ENCODE data around the gene PYM1. TPM values are rescaled to one million over a fixed set of nuclear protein-coding genes. Genes with fewer than 3 reads are reported as not detected.

PYM1 gene
- total and polyA plus RNA-seq, 2 of the 13 experiments (the other 11 are each of a cell fraction or from before 2014, with no cell fraction given), result 44.0 to 51.8 TPM

DNA sequence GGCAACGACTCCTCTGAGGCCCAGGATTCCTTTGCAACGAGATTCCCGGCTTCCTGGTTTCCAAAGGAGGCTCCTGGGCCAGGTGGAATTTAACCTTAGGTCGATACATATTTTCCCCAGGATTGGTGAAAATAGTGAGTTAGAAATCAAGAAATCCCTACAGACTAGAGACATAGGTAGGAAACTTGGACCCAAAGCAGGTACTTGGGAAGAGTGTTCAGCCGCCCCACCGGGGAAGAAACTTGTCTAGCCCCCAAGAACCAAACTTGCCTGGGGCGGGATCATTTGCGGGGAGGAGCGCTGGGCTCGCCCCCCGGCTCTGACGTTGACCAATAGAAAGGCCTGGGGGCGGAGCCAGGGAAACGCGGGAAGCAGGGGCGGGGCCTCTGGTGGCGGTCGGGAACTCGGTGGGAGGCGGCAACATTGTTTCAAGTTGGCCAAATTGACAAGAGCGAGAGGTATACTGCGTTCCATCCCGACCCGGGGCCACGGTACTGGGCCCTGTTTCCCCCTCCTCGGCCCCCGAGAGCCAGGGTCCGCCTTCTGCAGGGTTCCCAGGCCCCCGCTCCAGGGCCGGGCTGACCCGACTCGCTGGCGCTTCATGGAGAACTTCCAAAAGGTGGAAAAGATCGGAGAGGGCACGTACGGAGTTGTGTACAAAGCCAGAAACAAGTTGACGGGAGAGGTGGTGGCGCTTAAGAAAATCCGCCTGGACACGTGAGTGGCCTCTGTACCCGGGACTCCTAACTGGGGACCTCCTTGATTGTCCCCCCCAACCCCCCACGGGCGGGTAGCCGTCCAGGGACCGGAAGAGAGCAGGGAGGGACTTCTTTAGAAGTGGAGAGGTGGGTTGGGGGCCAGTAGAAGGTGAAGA is 39.0 kb upstream of the PYM1 start, which contains the start of gene CDK2 (continued):
- TF ChIP-seq, protein P1, sequence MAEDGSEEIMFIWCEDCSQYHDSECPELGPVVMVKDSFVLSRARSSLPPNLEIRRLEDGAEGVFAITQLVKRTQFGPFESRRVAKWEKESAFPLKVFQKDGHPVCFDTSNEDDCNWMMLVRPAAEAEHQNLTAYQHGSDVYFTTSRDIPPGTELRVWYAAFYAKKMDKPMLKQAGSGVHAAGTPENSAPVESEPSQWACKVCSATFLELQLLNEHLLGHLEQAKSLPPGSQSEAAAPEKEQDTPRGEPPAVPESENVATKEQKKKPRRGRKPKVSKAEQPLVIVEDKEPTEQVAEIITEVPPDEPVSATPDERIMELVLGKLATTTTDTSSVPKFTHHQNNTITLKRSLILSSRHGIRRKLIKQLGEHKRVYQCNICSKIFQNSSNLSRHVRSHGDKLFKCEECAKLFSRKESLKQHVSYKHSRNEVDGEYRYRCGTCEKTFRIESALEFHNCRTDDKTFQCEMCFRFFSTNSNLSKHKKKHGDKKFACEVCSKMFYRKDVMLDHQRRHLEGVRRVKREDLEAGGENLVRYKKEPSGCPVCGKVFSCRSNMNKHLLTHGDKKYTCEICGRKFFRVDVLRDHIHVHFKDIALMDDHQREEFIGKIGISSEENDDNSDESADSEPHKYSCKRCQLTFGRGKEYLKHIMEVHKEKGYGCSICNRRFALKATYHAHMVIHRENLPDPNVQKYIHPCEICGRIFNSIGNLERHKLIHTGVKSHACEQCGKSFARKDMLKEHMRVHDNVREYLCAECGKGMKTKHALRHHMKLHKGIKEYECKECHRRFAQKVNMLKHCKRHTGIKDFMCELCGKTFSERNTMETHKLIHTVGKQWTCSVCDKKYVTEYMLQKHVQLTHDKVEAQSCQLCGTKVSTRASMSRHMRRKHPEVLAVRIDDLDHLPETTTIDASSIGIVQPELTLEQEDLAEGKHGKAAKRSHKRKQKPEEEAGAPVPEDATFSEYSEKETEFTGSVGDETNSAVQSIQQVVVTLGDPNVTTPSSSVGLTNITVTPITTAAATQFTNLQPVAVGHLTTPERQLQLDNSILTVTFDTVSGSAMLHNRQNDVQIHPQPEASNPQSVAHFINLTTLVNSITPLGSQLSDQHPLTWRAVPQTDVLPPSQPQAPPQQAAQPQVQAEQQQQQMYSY (CRISPR knock-in tag; IDR thresholded peaks at IDR 0.05), result no peak
- TF ChIP-seq, protein P2, sequence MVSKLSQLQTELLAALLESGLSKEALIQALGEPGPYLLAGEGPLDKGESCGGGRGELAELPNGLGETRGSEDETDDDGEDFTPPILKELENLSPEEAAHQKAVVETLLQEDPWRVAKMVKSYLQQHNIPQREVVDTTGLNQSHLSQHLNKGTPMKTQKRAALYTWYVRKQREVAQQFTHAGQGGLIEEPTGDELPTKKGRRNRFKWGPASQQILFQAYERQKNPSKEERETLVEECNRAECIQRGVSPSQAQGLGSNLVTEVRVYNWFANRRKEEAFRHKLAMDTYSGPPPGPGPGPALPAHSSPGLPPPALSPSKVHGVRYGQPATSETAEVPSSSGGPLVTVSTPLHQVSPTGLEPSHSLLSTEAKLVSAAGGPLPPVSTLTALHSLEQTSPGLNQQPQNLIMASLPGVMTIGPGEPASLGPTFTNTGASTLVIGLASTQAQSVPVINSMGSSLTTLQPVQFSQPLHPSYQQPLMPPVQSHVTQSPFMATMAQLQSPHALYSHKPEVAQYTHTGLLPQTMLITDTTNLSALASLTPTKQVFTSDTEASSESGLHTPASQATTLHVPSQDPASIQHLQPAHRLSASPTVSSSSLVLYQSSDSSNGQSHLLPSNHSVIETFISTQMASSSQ (IDR thresholded peaks at IDR 0.05; ENCODE audit: low read depth), result no peak
- TF ChIP-seq, protein P2 (CRISPR knock-in tag; IDR thresholded peaks at IDR 0.05; ENCODE audit: borderline replicate concordance), result no peak
- TF ChIP-seq ZNF629 (CRISPR knock-in tag; conservative IDR thresholded peaks at IDR 0.05), result no peak
- TF ChIP-seq GTF3A (CRISPR knock-in tag; conservative IDR thresholded peaks at IDR 0.05), result no peak
- TF ChIP-seq HIVEP1 (CRISPR knock-in tag; IDR thresholded peaks at IDR 0.05), result no peak
- TF ChIP-seq, protein P3, sequence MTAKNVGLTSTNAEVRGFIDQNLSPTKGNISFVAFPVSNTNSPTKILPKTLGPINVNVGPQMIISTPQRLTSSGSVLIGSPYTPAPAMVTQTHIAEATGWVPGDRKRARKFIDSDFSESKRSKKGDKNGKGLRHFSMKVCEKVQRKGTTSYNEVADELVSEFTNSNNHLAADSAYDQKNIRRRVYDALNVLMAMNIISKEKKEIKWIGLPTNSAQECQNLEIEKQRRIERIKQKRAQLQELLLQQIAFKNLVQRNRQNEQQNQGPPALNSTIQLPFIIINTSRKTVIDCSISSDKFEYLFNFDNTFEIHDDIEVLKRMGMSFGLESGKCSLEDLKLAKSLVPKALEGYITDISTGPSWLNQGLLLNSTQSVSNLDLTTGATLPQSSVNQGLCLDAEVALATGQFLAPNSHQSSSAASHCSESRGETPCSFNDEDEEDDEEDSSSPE (CRISPR knock-in tag; IDR thresholded peaks at IDR 0.05), result peak; percentile 92
- TF ChIP-seq, protein P4, sequence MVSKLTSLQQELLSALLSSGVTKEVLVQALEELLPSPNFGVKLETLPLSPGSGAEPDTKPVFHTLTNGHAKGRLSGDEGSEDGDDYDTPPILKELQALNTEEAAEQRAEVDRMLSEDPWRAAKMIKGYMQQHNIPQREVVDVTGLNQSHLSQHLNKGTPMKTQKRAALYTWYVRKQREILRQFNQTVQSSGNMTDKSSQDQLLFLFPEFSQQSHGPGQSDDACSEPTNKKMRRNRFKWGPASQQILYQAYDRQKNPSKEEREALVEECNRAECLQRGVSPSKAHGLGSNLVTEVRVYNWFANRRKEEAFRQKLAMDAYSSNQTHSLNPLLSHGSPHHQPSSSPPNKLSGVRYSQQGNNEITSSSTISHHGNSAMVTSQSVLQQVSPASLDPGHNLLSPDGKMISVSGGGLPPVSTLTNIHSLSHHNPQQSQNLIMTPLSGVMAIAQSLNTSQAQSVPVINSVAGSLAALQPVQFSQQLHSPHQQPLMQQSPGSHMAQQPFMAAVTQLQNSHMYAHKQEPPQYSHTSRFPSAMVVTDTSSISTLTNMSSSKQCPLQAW (CRISPR knock-in tag; IDR thresholded peaks at IDR 0.05), result no peak
- no peak for TF ChIP-seq ZBTB21 (CRISPR knock-in tag; IDR thresholded peaks at IDR 0.05)
- peak; percentile 49 for TF ChIP-seq GABPB1 (CRISPR knock-in tag; IDR thresholded peaks at IDR 0.05)
- no peak for TF ChIP-seq GPN1 (CRISPR knock-in tag; IDR thresholded peaks at IDR 0.05; ENCODE audit: borderline replicate concordance)
- no peak for TF ChIP-seq MYC (CRISPR knock-in tag; IDR thresholded peaks at IDR 0.05; ENCODE audit: borderline replicate concordance)
- TF ChIP-seq, protein P5, sequence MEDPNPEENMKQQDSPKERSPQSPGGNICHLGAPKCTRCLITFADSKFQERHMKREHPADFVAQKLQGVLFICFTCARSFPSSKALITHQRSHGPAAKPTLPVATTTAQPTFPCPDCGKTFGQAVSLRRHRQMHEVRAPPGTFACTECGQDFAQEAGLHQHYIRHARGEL (CRISPR knock-in tag; IDR thresholded peaks at IDR 0.05), result no peak
- peak; percentile 62; the same call in 1 of the 2 replicates for TF ChIP-seq ZNF605 (CRISPR knock-in tag; IDR thresholded peaks at IDR 0.05)
- no peak for TF ChIP-seq CHD2 (IDR thresholded peaks at IDR 0.05; ENCODE audit: low read depth, low read length)
- 0 out of 2 replicates have a peak, but pooled peaks have one; percentile 31 for TF ChIP-seq TOE1 (CRISPR knock-in tag; IDR thresholded peaks at IDR 0.05)
- TF ChIP-seq ZNF768 (CRISPR knock-in tag; IDR thresholded peaks at IDR 0.05), result no peak
- no peak for TF ChIP-seq SMAD1 (CRISPR knock-in tag; IDR thresholded peaks at IDR 0.05; ENCODE audit: borderline replicate concordance, low read depth)

All from HepG2 (cell line).